GF-D8 (cell line): ENCODE data around the gene VSX1.

Source experiments
- DNase-seq: peaks from one replicate; lab custom pipeline; 2025; lab: John Stamatoyannopoulos, UW

Gene VSX1

DNA sequence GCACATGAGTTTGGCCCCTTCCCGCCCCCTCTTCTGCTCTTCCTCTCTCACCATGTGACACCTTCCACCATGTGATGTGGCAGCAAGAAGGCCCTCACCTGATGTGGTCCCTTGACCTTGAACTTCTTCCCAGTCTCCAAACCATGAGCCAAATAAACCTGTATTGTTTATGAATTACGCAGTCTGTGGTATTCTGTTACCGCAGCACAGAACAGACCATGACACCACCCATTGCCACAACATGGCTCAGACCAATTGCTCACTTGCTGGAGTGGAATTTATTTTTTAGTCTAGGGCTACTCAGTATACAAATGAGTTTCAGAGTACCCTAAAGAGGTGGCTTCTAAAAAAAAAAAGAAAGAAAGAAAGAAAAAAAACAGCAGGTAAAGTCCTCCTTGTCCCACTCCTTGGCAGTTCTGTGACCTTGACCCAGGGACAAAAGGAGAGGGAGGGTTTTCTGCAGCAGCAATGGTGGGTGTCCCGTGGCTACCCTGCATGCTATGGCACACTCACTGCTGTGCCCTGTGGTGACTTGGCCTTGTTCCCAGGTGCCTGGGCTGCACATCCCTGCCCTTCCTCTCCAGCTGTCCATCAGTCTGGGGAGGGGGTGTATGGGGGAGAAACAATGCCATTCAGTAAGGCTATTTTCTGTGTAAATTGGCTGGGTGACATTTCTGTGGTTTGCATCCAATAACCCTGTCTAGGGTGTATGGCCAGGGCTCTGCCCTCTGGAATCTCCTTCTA is 5.4 kb upstream of the VSX1 start:
- no peak for DNase-seq

GRCh38 chr20:25085756-25086495 is 4.0 kb upstream of the VSX1 start:
- DNase-seq = no peak

GRCh38 chr20:25084626-25085187 is 2.8 kb upstream of the VSX1 start:
- no peak for DNase-seq

- DNase-seq = no peak
Measured at GRCh38 chr20:25083773-25084625, 2.1 kb upstream of the VSX1 start.

DNA sequence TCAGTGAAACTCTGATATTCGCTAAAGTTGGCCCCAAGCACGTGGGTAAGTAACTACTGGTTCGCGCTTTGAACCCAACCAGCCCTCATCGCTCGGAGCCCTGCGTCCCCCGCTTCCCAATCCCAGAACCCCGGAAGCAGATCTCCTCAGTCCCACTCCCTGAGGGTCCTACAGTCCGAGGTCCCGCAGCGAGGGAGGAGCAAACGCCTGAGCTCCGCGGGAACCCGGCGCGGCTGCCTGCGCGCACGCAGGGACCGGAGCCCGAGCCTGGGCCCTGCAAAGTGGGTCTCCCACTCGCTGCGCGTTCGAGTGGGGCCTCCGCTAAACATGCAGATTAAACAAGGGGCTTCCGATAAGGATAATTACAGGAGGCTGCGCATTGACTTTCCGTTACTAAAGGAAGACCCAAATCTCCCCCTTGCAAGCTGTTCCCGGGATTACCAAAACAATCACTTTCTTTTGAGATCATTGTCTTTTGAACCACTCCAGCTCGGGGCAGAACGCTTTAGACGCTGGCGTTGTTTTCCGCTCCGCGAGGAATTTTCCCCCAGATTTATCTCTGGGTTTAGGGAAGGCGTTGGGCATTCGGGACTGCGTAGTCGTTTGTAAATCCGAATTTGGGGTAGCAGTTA is 1.3 kb upstream of the VSX1 start:
- no peak for DNase-seq

- no peak for DNase-seq
Measured at GRCh38 chr20:25082498-25082873, 545 bp upstream of the VSX1 start.

GRCh38 chr20:25081065-25081729 is 744 bp downstream of the VSX1 start:
- DNase-seq = no peak

GRCh38 chr20:25079171-25079570 is 2.8 kb downstream of the VSX1 start:
- DNase-seq = no peak

DNA sequence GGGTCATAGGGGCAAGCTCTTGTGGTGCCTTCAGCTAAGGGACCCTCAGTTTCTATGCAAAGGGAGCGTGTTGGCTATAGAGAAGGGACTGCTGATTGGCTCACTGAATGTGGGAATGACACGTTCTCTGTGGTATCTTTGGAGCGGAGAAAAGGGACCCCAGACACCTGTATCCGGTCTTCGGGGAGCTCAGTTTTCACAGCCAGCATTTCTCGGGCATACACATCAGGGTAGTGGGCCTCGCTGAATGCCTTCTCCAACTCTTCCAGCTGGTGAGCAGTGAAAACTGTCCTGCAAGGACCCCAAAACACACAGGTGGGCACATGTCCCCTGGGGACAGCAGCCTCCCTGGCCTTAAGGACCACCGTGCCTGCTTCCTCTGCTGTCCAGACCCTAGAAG is 3.3 kb downstream of the VSX1 start:
- DNase-seq = no peak

GRCh38 chr20:25077610-25078169 is 4.3 kb downstream of the VSX1 start:
- no peak for DNase-seq

GRCh38 chr20:25076731-25077609 is 5.0 kb downstream of the VSX1 start:
- no peak for DNase-seq

DNA sequence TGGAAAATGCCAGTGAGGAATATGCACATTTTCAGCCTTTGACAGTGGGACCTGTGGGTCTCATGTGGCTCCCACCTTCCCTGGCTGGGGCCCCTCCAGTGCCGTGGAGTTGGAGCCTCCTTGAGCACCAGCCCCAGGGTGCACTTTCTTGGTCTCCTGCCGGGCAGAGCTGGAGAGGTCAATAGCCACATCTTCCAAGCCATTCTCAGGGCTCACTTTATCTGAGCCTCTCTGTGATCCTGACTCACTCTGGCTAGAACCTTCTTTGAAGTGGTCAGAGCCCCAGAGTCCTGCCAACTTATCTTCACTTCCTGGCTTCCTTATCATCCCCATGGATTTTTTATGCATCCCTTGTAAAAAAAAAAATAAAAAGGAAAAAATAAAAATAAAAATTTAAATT is 5.7 kb downstream of the VSX1 start:
- no peak for DNase-seq

DNA sequence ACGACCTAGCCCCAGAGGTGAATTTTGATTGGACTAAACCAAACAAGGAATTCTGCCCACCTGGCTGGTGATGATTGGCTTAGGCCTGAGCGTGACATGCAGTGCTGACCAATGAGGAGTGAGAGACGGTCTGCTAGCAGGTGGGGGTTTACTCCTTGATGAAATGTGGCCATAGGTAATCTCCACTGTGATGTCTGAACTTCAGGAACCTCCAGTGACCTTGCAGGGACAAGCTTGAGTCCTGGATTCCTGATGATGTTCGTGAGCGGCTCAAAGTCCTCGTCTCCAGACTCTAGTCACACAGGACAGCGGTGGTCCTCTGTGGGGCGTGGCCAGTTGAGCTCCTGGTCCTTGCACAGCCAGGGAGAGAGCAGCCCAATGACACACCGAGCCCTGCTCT is 8.4 kb downstream of the VSX1 start:
- DNase-seq = no peak

DNA sequence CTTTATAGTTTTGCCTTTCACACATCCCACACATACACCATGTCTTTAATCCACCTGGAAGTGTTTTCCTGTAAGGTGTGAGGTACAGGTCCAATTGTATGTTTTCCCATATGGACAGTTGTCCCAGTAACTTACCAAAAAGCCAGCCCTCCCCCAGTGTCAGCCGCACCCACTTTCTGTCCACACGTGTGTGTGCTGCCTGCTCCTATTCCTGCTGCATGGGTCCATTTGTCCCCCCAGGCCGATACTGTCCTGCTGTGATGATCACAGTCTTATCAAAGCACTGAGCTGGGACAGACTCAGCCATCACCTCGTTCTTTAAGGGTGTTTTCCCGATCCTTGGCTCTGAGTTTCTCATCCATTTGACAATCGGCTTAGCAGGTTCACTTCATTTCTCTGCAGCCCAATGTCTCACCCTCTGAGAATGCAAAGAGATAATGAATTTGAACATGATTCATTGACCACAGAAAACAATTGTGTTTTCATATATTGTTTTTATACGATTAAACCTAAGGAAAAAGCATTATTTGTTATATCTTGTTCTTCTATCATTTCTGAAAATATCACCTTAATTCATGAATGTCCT is 9.6 kb downstream of the VSX1 start:
- no peak for DNase-seq

DNA sequence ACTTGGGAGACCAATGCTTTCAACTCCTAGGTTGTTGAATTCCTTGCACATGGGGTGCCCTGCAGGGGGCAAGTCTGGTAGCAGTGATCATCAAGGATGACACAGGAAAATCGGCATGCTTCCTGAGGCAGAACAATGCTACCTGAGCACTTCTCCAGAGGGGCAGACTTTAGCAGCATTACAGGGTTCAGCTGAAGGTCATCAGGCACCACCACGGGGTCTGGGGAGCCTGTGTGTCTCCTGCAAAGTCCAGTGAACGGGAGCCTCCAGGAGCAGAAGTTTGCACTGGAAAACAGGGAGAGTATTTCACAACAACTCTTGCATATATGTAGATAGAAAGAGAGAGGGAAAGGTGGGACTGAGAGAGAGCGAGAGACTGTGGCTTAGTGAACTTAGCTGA is 10.2 kb downstream of the VSX1 start:
- no peak for DNase-seq

DNA sequence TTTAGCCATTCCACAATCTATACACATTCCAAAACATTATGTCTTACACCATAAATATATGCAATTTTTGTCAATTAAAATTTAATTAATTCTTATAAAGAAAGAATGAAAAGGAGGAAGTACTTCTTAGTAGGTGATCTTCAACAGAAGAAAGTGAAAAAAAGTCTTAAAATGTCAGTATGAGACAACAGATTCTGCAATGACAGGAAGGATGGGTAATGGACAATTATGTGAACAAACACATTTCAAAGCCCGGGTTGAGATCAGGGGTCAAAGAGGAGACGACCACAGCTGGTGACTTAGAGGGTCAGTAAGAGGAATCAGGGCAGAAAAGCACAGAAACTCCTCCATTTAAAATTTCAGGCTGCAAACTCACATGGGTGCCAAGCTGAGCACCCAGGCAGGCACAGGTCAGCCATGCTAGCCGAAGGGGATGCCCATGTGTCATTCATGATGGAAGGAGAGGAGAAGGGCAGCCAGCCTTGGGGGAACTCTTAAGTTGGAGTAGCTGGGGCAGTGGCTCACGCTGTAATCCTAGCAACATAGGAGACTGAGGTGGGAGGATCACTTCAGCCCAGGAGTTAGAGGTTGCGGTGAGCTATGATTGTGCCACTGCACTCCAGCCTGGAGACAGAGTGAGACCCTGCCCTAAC is 11.0 kb downstream of the VSX1 start:
- no peak for DNase-seq

DNA sequence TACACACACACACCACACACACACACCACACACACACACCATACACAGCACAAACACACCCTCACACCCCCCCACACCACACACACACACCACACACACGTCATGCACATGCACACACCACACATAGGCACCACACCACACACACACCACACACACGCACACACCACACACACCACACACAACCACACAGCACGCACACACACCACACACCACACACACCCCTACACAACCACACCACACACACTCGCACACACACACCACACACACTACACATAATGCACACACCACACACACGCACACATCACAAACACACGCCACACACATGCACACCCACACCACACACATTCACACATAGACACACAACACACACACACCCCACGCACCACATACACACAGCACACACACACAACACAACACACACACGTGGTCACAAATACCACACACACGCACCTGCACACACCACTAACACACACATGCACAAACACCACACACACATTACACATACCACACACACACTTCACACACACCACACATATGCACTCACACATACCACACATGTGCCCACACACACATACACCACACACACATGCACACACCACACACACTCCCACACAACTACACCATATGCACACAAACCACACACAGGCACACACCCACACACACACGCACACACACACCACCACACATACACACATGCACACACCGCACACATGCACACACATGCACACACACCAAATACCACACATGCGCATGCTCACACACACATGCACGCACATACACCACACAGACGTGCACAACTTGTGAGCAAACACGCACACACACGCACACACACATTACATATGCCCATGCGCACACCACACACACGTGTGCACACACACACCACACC is 14.6 kb downstream of the VSX1 start:
- no peak for DNase-seq

DNA sequence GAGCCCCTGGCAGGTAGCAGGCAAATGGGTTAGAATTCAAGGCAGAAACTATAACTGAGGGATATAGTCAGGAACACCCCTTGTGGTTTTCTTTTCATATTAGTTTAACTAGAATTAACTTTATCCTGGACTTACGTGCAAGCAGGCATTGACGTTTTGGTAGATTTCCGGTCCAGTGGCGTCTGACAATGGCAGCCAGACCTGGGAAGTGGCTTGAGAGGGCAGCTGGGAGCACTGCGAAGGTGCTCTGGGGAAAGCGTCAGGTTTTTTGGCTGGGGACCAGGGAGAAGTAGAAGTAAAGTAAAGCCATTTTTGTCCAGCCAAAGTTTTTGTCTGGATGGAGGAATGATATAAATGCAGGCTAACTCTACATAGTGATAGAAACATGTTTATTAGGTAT is 15.6 kb downstream of the VSX1 start:
- DNase-seq = no peak
